GM23338 (cell line): ENCODE results near the gene HRNR. TPM values are rescaled to one million over a fixed set of nuclear protein-coding genes. Genes with fewer than 3 reads are reported as not detected.

Source experiments
- ATAC-seq: fragments of 200-7000 bp; cut with Tn5 transposase; 3 replicates; pipeline ENCODE4 v1.9.1; 2020
- DNase-seq: peaks from one replicate; pipeline ENCODE4 v3.0.0-alpha.2; 2015; ENCODE audit warnings: low spot score
- H2AFZ ChIP-seq: fragments of 200-600 bp; sonication (generic); 2 replicates; pipeline ENCODE4 v1.8.0; 2016; ENCODE audit warnings: antibody characterized with exemption, mild to moderate bottlenecking, moderate library complexity
- H3F3A ChIP-seq: fragments of 200-600 bp; sonication (generic); replicated peaks from 2 replicates; pipeline ENCODE4 v1.8.0; 2017; ENCODE audit warnings: antibody characterized with exemption, mixed run types, low read depth
- H3K27ac ChIP-seq: fragments of 200-600 bp; sonication (generic); 2 replicates; pipeline ENCODE4 v1.6.1; 2016; ENCODE audit warnings: low read depth
- H3K27me3 ChIP-seq: fragments of 200-600 bp; sonication (generic); 2 replicates; pipeline ENCODE4 v1.8.0; 2016; ENCODE audit warnings: mild to moderate bottlenecking, mixed run types, moderate library complexity; ENCODE audit not compliant: insufficient read depth
- H3K36me3 ChIP-seq: fragments of 200-600 bp; sonication (generic); 2 replicates; pipeline ENCODE4 v1.8.0; 2016; ENCODE audit warnings: mild to moderate bottlenecking; ENCODE audit not compliant: insufficient read depth
- H3K4me1 ChIP-seq: fragments of 200-600 bp; sonication (generic); 2 replicates; pipeline ENCODE4 v1.8.0; 2016; ENCODE audit warnings: mild to moderate bottlenecking, moderate library complexity; ENCODE audit not compliant: insufficient read depth
- H3K4me2 ChIP-seq: fragments of 200-600 bp; sonication (generic); 2 replicates; pipeline ENCODE4 v1.7.1; 2017; ENCODE audit warnings: mixed run types
- H3K4me3 ChIP-seq: fragments of 200-600 bp; sonication (generic); 2 replicates; pipeline ENCODE4 v1.6.1; 2016; ENCODE audit warnings: mixed run types
- H3K79me2 ChIP-seq: fragments of 200-600 bp; sonication (generic); replicated peaks from 2 replicates; pipeline ENCODE4 v1.8.0; 2017; ENCODE audit warnings: mild to moderate bottlenecking; ENCODE audit not compliant: insufficient read depth
- H3K9me2 ChIP-seq: fragments of 200-600 bp; sonication (generic); 2 replicates; pipeline ENCODE4 v1.8.0; 2017; ENCODE audit not compliant: insufficient read depth
- H4K20me1 ChIP-seq: fragments of 200-600 bp; sonication (generic); replicated peaks from 2 replicates; pipeline ENCODE4 v1.8.0; 2017; ENCODE audit warnings: mild to moderate bottlenecking; ENCODE audit not compliant: insufficient read depth
- H3K27ac Mint-ChIP-seq: 2 replicates; pipeline ENCODE4 v1.8.0; 2020; ENCODE audit warnings: inconsistent platforms, mild to moderate bottlenecking, moderate library complexity, mixed read lengths
- H3K27me3 Mint-ChIP-seq: 3 replicates; pipeline ENCODE4 v1.8.0; 2022; ENCODE audit warnings: low read depth, mild to moderate bottlenecking, moderate library complexity, mixed read lengths, inconsistent platforms; ENCODE audit not compliant: insufficient read depth, poor library complexity
- H3K36me3 Mint-ChIP-seq: 3 replicates; pipeline ENCODE4 v1.8.0; 2021; ENCODE audit warnings: low read depth, mild to moderate bottlenecking, inconsistent platforms, moderate library complexity, mixed read lengths
- H3K4me1 Mint-ChIP-seq: 3 replicates; pipeline ENCODE4 v1.8.0; 2020; ENCODE audit warnings: mild to moderate bottlenecking, inconsistent platforms, mixed read lengths
- H3K4me3 Mint-ChIP-seq: 3 replicates; pipeline ENCODE4 v1.8.0; 2021; ENCODE audit warnings: moderate library complexity, mild to moderate bottlenecking, inconsistent platforms, mixed read lengths
- H3K9me3 Mint-ChIP-seq: 3 replicates; pipeline ENCODE4 v1.8.0; 2020; ENCODE audit warnings: moderate library complexity, mild to moderate bottlenecking, inconsistent platforms, mixed read lengths
- CREB1 ChIP-seq: fragments of 250-450 bp; sonication (Bioruptor Pico); IDR thresholded peaks from 2 replicates; pipeline ENCODE4 v1.5.0; 2020; ENCODE audit warnings: low read depth, mild to moderate bottlenecking, moderate library complexity
- EZH2 ChIP-seq: fragments of 200-600 bp; sonication (generic); IDR thresholded peaks from one replicate; pipeline ENCODE4 v1.8.0; 2017; ENCODE audit warnings: antibody characterized with exemption, mild to moderate bottlenecking, low read depth; ENCODE audit not compliant: unreplicated experiment
- EZH2phosphoT487 ChIP-seq: fragments of 200-600 bp; sonication (generic); IDR thresholded peaks from one replicate; pipeline ENCODE4 v1.8.1; 2018; ENCODE audit warnings: antibody characterized with exemption; ENCODE audit not compliant: unreplicated experiment
- JUNB ChIP-seq: IDR thresholded peaks from one replicate; pipeline ENCODE4 v1.6.1; 2016; ENCODE audit warnings: antibody characterized with exemption; ENCODE audit not compliant: unreplicated experiment
- NANOG ChIP-seq: IDR thresholded peaks from 2 replicates; pipeline ENCODE4 v1.6.1; 2016; ENCODE audit warnings: antibody characterized with exemption, borderline replicate concordance
- POLR2AphosphoS5 ChIP-seq: IDR thresholded peaks from 2 replicates; pipeline ENCODE4 v1.6.1; 2016; ENCODE audit warnings: antibody characterized with exemption, low read depth
- REST ChIP-seq: IDR thresholded peaks from one replicate; pipeline ENCODE4 v1.6.1; 2018; ENCODE audit warnings: antibody characterized with exemption; ENCODE audit not compliant: unreplicated experiment
- ZNF114 ChIP-seq: fragments of 250-450 bp; sonication (Bioruptor Pico); IDR thresholded peaks from 2 replicates; pipeline ENCODE4 v1.5.0; 2020; ENCODE audit warnings: mild to moderate bottlenecking, moderate library complexity
- ZNF331 ChIP-seq: fragments of 250-450 bp; sonication (Bioruptor Pico); IDR thresholded peaks from 2 replicates; pipeline ENCODE4 v1.5.0; 2020; ENCODE audit warnings: low read depth, mild to moderate bottlenecking, moderate library complexity
- ZNF462 ChIP-seq: fragments of 250-450 bp; sonication (Bioruptor Pico); IDR thresholded peaks from 2 replicates; pipeline ENCODE4 v1.5.0; 2020; ENCODE audit warnings: mild to moderate bottlenecking, moderate library complexity
- polyA plus RNA-seq: library from polyadenylated mRNA; unstranded; fragments of >200 nt; fragmentation: Nextera tagmentation; extraction: Ambion mirVana; gene quantifications from 2 replicates; pipeline ENCODE4 v1.2.1, GENCODE V29; 2016
- total RNA-seq: library from RNA; depleted of rRNA; stranded (reverse); fragments of >200 nt; shearing (Covaris generic); gene quantifications from 2 replicates; pipeline ENCODE4 v1.2.3, GENCODE V29; 2014

The HRNR gene
- total and polyA plus RNA-seq, 2 experiments from 2014 or later, result not detected

GRCh38 chr1:152237093-152237492 is 13.1 kb upstream of the HRNR start:
- H3K4me3 ChIP-seq, result no peak overlapping the region
- H3K79me2 ChIP-seq, result no peaks in the 10 kb centered on the region
- H4K20me1 ChIP-seq, result no peaks in the 10 kb centered on the region
- Mint-ChIP-seq H3K27me3 (no peaks in the 10 kb centered on the region), H3K27ac (no peak overlapping the region), H3K4me3 (no peak overlapping the region), H3K4me1 (no peaks in the 10 kb centered on the region), H3K36me3 (no peaks in the 10 kb centered on the region), H3K9me3 (peaks cover 36% of the 10 kb centered on the region)
- H3K9me2 ChIP-seq, result no peaks in the 10 kb centered on the region
- no peak overlapping the region for H3K4me2 ChIP-seq
- no peaks in the 10 kb centered on the region for H3K27me3 ChIP-seq
- DNase-seq (no peak), ATAC-seq (no peak)
- no peaks in the 10 kb centered on the region for H3K36me3 ChIP-seq
- no peaks in the 10 kb centered on the region for H3K4me1 ChIP-seq
- no peak overlapping the region for H3K27ac ChIP-seq
- TF ChIP-seq REST, result no peak
- no peak for TF ChIP-seq NANOG
- no peak overlapping the region for H2AFZ ChIP-seq
- no peaks in the 10 kb centered on the region for H3F3A ChIP-seq

DNA sequence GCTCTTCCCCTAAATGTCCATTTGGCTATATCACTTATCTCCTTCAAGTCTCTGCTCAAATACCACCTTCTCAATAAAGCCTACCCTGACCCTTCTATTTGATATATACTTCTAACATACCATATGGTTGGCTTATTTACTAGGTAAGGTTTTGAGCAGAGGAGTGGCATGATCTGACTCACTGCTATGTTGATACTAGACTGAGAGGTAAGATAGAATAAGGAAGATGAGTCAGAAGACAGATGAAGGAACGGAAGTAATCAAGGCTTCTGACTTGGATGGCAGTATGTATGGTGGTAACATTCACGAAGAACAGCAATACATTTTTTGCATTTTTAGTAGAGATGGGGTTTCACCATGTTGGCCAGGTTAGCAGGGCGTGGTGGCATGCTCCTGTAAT is 4.8 kb upstream of the HRNR start:
- no peaks in the 10 kb centered on the region for H3K79me2 ChIP-seq
- no peaks in the 10 kb centered on the region for H3K36me3 Mint-ChIP-seq

More for the DNA sequence above, 4.8 kb upstream of the HRNR start:
- H2AFZ ChIP-seq, result no peak overlapping the region
- no peak overlapping the region for H3K4me2 ChIP-seq
- H3F3A ChIP-seq, result no peaks in the 10 kb centered on the region
- Mint-ChIP-seq H3K27me3 (no peaks in the 10 kb centered on the region), H3K4me3 (no peak overlapping the region), H3K27ac (no peak overlapping the region), H3K4me1 (no peaks in the 10 kb centered on the region), H3K9me3 (no peaks in the 10 kb centered on the region; the same call in 2 of the 3 replicates)
- no peak for DNase-seq
- ATAC-seq, result no peak
- no peak overlapping the region for H3K27ac ChIP-seq
- H3K4me1 ChIP-seq, result no peaks in the 10 kb centered on the region
- no peak overlapping the region for H3K4me3 ChIP-seq
- no peaks in the 10 kb centered on the region for H4K20me1 ChIP-seq
- H3K36me3 ChIP-seq, result no peaks in the 10 kb centered on the region
- TF ChIP-seq ZNF114 (CRISPR knock-in tag) (no peak), CREB1 (CRISPR knock-in tag) (no peak), ZNF462 (CRISPR knock-in tag) (no peak), NANOG (no peak), EZH2phosphoT487 (no peak), EZH2 (no peak), JUNB (no peak), POLR2AphosphoS5 (no peak), ZNF331 (CRISPR knock-in tag) (no peak)
- H3K9me2 ChIP-seq, result no peaks in the 10 kb centered on the region
- H3K27me3 ChIP-seq, result no peaks in the 10 kb centered on the region
